ENCODE measurements around the gene FAM110A. TPM values are rescaled to one million over a fixed set of nuclear protein-coding genes. Genes with fewer than 3 reads are reported as not detected.
A peak's percentile ranks its signal among the peaks of the same experiment; 100 is the strongest.

FAM110A gene
- total and polyA plus RNA-seq, 4 donors, result 8.6 to 17.9 (median 12.7) TPM

DNA sequence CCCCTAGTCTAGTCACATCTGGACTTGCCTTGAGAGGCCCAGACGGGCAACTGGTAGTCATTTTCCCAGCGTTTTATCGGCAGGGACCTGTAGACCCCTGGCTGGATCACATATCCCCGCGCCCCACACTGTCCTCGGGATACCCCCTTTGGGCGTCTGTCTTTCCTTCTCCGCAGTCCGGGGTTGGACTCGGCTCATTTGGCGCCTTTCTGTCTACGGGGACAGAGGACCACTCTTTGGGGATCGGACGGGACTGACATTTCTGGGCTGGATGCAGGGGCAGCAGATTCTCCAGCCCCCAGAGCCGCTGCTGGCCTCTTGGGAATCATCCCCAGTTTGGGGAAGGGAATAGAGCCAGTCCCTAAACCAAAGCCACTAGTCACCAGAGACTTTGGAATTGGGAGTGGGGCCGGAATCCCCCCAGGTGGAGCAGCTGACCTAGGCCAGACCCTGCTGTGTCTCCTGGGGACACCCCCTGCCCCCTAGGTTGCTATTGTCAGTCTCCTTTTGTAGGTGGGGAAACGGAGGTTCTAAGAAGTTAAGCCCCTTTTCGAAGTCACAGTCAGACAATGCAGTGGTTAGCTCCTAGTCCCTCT lies 734 bp downstream of the FAM110A start:
- no peak for ATAC-seq (ENCODE audit: insufficient read depth, low FRiP score)
- Histone ChIP-seq H3K36me3 (ENCODE audit: control insufficient read depth in 4 of 4, insufficient read depth in 4 of 4, low read length in 4 of 4) (no peaks in the 10 kb centered on the region), H3K4me3 (peak overlapping the region; percentile 59), H3K9ac (ENCODE audit: insufficient read depth in 1 of 2, low read length in 2 of 2) (peak overlapping the region in 1 of 2 donors; percentile 71), H3K27me3 (ENCODE audit: control insufficient read depth in 3 of 3, insufficient read depth in 3 of 3, low read length in 2 of 3) (no peaks in the 10 kb centered on the region), H3K9me3 (ENCODE audit: control insufficient read depth in 4 of 4, insufficient read depth in 3 of 4, low read length in 3 of 4) (no peaks in the 10 kb centered on the region), H3K4me1 (ENCODE audit: control insufficient read depth in 5 of 5, insufficient read depth in 5 of 5, low read length in 5 of 5) (peaks cover 0 to 24% (median 9%) of the 10 kb centered on the region in 5 donors), H3K27ac (ENCODE audit: low read depth in 1 of 2, low read length in 1 of 2) (peak overlapping the region in 1 of 2 donors; percentile 87)
- no peak for DNase-seq
- TF ChIP-seq, protein P1, sequence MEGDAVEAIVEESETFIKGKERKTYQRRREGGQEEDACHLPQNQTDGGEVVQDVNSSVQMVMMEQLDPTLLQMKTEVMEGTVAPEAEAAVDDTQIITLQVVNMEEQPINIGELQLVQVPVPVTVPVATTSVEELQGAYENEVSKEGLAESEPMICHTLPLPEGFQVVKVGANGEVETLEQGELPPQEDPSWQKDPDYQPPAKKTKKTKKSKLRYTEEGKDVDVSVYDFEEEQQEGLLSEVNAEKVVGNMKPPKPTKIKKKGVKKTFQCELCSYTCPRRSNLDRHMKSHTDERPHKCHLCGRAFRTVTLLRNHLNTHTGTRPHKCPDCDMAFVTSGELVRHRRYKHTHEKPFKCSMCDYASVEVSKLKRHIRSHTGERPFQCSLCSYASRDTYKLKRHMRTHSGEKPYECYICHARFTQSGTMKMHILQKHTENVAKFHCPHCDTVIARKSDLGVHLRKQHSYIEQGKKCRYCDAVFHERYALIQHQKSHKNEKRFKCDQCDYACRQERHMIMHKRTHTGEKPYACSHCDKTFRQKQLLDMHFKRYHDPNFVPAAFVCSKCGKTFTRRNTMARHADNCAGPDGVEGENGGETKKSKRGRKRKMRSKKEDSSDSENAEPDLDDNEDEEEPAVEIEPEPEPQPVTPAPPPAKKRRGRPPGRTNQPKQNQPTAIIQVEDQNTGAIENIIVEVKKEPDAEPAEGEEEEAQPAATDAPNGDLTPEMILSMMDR (IDR thresholded peaks at IDR 0.05; ENCODE audit: control extremely low read depth, extremely low read depth), result no peak
- 5 to 7% methylated on average over 18 of the region's 18 CpGs for WGBS, 2 donors

DNA sequence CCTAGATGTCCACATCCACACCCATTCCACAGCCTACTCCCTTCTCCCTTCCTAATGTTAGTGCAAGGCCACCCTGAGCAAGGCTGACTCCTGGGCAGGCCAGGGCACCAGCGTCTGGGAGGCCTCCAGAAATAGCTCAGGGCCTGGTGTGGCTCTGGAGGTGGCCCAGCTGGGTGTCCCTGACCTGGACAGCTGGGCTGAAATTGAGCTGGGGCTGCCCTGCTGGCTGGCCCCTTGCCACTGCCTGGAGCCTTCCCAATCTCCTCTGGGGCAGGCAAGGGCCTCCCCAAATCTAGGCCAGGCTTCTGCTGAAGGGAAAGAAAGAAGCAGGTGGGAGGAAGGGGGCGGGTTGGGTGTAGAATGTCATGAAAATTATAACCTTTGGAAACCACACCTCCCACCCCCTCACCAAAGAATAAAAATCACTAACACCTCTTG lies 2.1 kb downstream of the FAM110A start:
- no peak overlapping the region for H3K9ac ChIP-seq (ENCODE audit: insufficient read depth in 1 of 2, low read length in 2 of 2)
- TF ChIP-seq, protein P1 (IDR thresholded peaks at IDR 0.05; ENCODE audit: control extremely low read depth, extremely low read depth), result no peak
- no peaks in the 10 kb centered on the region for H3K27me3 ChIP-seq (ENCODE audit: control insufficient read depth in 3 of 3, insufficient read depth in 3 of 3, low read length in 2 of 3)
- DNase-seq (no peak), ATAC-seq (ENCODE audit: insufficient read depth, low FRiP score) (no peak)
- H3K36me3 ChIP-seq (ENCODE audit: control insufficient read depth in 4 of 4, insufficient read depth in 4 of 4, low read length in 4 of 4), result no peaks in the 10 kb centered on the region
- H3K4me1 ChIP-seq (ENCODE audit: control insufficient read depth in 5 of 5, insufficient read depth in 5 of 5, low read length in 5 of 5), result peaks cover 0 to 24% (median 9%) of the 10 kb centered on the region in 5 donors
- H3K9me3 ChIP-seq (ENCODE audit: control insufficient read depth in 4 of 4, insufficient read depth in 3 of 4, low read length in 3 of 4), result no peaks in the 10 kb centered on the region
- peak overlapping the region in 1 of 2 donors; percentile 9 for H3K27ac ChIP-seq (ENCODE audit: low read depth in 1 of 2, low read length in 1 of 2)
- no peak overlapping the region for H3K4me3 ChIP-seq
- whole genome bisulfite sequencing, 2 donors, result 64 to 76% methylated on average over 2 of the region's 2 CpGs

DNA sequence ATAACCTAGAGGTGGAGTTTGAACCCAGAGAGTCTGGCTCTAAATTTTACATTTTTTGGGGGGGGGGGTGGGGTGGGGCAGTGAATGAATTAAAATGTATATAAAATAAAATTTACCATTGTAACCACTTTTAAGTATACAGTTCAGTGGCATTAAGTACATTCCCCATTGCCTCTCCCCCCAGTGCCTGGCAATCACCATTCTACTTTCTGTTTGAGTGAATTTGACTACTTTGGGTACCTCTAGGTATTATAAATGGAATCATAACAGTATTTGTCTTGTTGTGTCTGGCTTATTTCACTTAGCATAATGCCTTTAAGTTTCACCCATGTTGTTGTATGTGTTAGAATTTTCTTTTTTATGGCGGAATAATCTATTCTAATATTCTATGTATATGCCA lies 2.7 kb downstream of the FAM110A start:
- Histone ChIP-seq H3K4me3 (no peak overlapping the region), H3K27ac (ENCODE audit: low read depth in 1 of 2, low read length in 1 of 2) (no peak overlapping the region), H3K9me3 (ENCODE audit: control insufficient read depth in 4 of 4, insufficient read depth in 3 of 4, low read length in 3 of 4) (no peaks in the 10 kb centered on the region), H3K36me3 (ENCODE audit: control insufficient read depth in 4 of 4, insufficient read depth in 4 of 4, low read length in 4 of 4) (no peaks in the 10 kb centered on the region), H3K27me3 (ENCODE audit: control insufficient read depth in 3 of 3, insufficient read depth in 3 of 3, low read length in 2 of 3) (peaks cover 0 to under 1% (median 0%) of the 10 kb centered on the region in 3 donors), H3K4me1 (ENCODE audit: control insufficient read depth in 5 of 5, insufficient read depth in 5 of 5, low read length in 5 of 5) (peaks cover 0 to 24% (median 9%) of the 10 kb centered on the region in 5 donors), H3K9ac (ENCODE audit: insufficient read depth in 1 of 2, low read length in 2 of 2) (no peak overlapping the region)
- WGBS, 2 donors, result 100% methylated on average over 1 of the region's 1 CpG
- no peak for ATAC-seq (ENCODE audit: insufficient read depth, low FRiP score)
- DNase-seq, result no peak
- TF ChIP-seq, protein P1 (IDR thresholded peaks at IDR 0.05; ENCODE audit: control extremely low read depth, extremely low read depth), result no peak

Measured in lung (tissue), 12 donors.